GM13976 (cell line): ENCODE results near the gene LRRC19.

Source experiments
- DNase-seq: peaks from one replicate; pipeline ENCODE4 v3.0.0; 2012; ENCODE audit warnings: low spot score
- in situ Hi-C: fragments of 300-500 bp; cut with MboI; formaldehyde crosslinking; loops from one replicate; pipeline ENCODE4 v1.12.0; 2022; ENCODE audit warnings: low sequenced_read_pairs, mixed read lengths, inconsistent platforms; ENCODE audit not compliant: unreplicated experiment
- TF ChIP-seq, protein P1 (sequence below): IDR thresholded peaks from 2 replicates; pipeline ENCODE4 v1.5.1; 2012; ENCODE audit warnings: borderline replicate concordance, mild to moderate bottlenecking; ENCODE audit not compliant: insufficient read depth; ENCODE audit errors: extremely low read depth, missing control alignments, control extremely low read depth

LRRC19 gene

GRCh38 chr9:26973989-26974388 is 31.5 kb downstream of the LRRC19 start:
- TF ChIP-seq, protein P1, sequence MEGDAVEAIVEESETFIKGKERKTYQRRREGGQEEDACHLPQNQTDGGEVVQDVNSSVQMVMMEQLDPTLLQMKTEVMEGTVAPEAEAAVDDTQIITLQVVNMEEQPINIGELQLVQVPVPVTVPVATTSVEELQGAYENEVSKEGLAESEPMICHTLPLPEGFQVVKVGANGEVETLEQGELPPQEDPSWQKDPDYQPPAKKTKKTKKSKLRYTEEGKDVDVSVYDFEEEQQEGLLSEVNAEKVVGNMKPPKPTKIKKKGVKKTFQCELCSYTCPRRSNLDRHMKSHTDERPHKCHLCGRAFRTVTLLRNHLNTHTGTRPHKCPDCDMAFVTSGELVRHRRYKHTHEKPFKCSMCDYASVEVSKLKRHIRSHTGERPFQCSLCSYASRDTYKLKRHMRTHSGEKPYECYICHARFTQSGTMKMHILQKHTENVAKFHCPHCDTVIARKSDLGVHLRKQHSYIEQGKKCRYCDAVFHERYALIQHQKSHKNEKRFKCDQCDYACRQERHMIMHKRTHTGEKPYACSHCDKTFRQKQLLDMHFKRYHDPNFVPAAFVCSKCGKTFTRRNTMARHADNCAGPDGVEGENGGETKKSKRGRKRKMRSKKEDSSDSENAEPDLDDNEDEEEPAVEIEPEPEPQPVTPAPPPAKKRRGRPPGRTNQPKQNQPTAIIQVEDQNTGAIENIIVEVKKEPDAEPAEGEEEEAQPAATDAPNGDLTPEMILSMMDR: no peak
- in situ Hi-C loops: no loop called here
- no peak for DNase-seq

- TF ChIP-seq, protein P1: no peak
- in situ Hi-C loops: no loop called here
- no peak for DNase-seq
Measured at GRCh38 chr9:26971721-26972120, 33.8 kb downstream of the LRRC19 start.

DNA sequence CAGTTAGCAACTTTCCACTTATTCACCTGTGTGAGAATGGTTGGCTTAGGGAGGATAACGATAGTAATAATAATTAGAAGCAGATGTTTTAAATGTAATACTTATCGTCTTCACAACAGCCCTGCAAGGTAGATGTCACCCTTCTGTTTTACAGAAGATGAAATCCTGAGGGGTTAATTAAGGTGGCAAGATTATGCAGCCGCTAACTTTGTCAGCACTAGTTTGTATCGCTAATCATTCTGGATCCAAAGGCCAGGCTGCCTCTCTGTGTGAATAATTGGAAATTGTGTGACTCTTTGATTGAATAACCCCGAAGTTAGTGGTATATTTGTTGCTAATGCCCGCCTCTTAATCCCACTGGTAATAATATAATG is 48.6 kb downstream of the LRRC19 start:
- TF ChIP-seq, protein P1: no peak
- no peak for DNase-seq
- in situ Hi-C loops: no loop called here

GRCh38 chr9:26955921-26956859 is 49.3 kb downstream of the LRRC19 start, which contains the start of gene IFT74:
TSS of gene IFT74 (plus strand) at chr9:26956412. CDS start at chr9:26961968, 5,556 bp downstream.
- TF ChIP-seq, protein P1: no peak
- peak; percentile 97 for DNase-seq
- in situ Hi-C loops: no loop called here

- TF ChIP-seq, protein P1: no peak
- in situ Hi-C loops: no loop called here
- DNase-seq: no peak
Measured at GRCh38 chr9:26955222-26955903, 50.1 kb downstream of the LRRC19 start.

- DNase-seq: no peak
- in situ Hi-C loops: no loop called here
Measured at GRCh38 chr9:26954050-26954508, 51.4 kb downstream of the LRRC19 start.

More at GRCh38 chr9:26954050-26954508, 51.4 kb downstream of the LRRC19 start:
- TF ChIP-seq, protein P1: no peak
